OCI-LY3 (cell line): ENCODE data around the gene PRELID1.

Experiments
- H2AFZ ChIP-seq: fragments of 200-600, 300-600 bp; shearing (Covaris generic); 2 replicates; pipeline ENCODE4 v1.6.0; 2014; ENCODE audit warnings: antibody characterized with exemption, low read depth, low read length
- H3K27ac ChIP-seq: fragments of 200-600, 300-600 bp; sonication (generic); 2 replicates; pipeline ENCODE4 v1.5.1; 2014; ENCODE audit warnings: mild to moderate bottlenecking, low read length, moderate library complexity, mixed read lengths
- H3K27me3 ChIP-seq: fragments of 200-600, 300-600 bp; sonication (generic); 2 replicates; pipeline ENCODE4 v1.6.1; 2014; ENCODE audit warnings: low read depth, low read length, mixed read lengths
- H3K36me3 ChIP-seq: fragments of 200-600, 300-600 bp; sonication (generic); replicated peaks from 2 replicates; pipeline ENCODE3; 2014; ENCODE audit warnings: low read depth, low read length, mixed read lengths
- H3K4me1 ChIP-seq: fragments of 300-600, 200-600 bp; sonication (generic); 2 replicates; pipeline ENCODE4 v1.6.1; 2014; ENCODE audit warnings: low read length, mixed read lengths
- H3K4me2 ChIP-seq: fragments of 200-600, 300-600 bp; sonication (generic); 2 replicates; pipeline ENCODE4 v1.6.1; 2014; ENCODE audit warnings: low read length, mixed read lengths
- H3K4me3 ChIP-seq: fragments of 300-600, 200-600 bp; sonication (generic); 2 replicates; pipeline ENCODE4 v1.5.1; 2014; ENCODE audit warnings: antibody characterized with exemption, mild to moderate bottlenecking, low read length, moderate library complexity
- H3K79me2 ChIP-seq: fragments of 300-600, 200-600 bp; shearing (Covaris generic); 2 replicates; pipeline ENCODE4 v1.6.1; 2014; ENCODE audit warnings: mild to moderate bottlenecking, low read length, mixed read lengths
- H3K9ac ChIP-seq: fragments of 300-600, 200-600 bp; shearing (Covaris generic); 2 replicates; pipeline ENCODE4 v1.6.0; 2014; ENCODE audit warnings: mild to moderate bottlenecking, low read length, moderate library complexity
- H3K9me3 ChIP-seq: fragments of 200-600, 300-600 bp; shearing (Covaris generic); 2 replicates; pipeline ENCODE4 v1.6.1; 2014; ENCODE audit warnings: low read length, mixed read lengths; ENCODE audit not compliant: insufficient read depth
- H4K20me1 ChIP-seq: fragments of 200-600, 300-600 bp; sonication (generic); 2 replicates; pipeline ENCODE4 v1.6.1; 2016; ENCODE audit warnings: low read length, mixed read lengths; ENCODE audit not compliant: insufficient read depth
- CTCF ChIP-seq: fragments of 200-600, 300-600 bp; sonication (generic); IDR thresholded peaks from 2 replicates; pipeline ENCODE4 v1.5.1; 2014; ENCODE audit warnings: antibody characterized with exemption, low read length, low read depth
- EZH2phosphoT487 ChIP-seq: fragments of 200-600 bp; shearing (Covaris generic); IDR thresholded peaks from 2 replicates; pipeline ENCODE4 v1.6.1; 2018; ENCODE audit warnings: antibody characterized with exemption, mixed run types, low read depth

PRELID1 gene

GRCh38 chr5:177319913-177320588 lies 16.5 kb downstream of the PRELID1 start:
- Histone ChIP-seq H3K4me2 (no peak overlapping the region), H2AFZ (no peak overlapping the region), H3K9me3 (no peaks in the 10 kb centered on the region)

GRCh38 chr5:177320879-177321278 lies 17.3 kb downstream of the PRELID1 start:
- Histone ChIP-seq H2AFZ (no peak overlapping the region), H3K36me3 (no peaks in the 10 kb centered on the region), H3K9ac (no peak overlapping the region), H3K79me2 (no peaks in the 10 kb centered on the region), H3K27me3 (no peaks in the 10 kb centered on the region), H3K9me3 (no peaks in the 10 kb centered on the region), H3K4me1 (peaks cover 10% of the 10 kb centered on the region; the same call in 1 of the 2 replicates), H4K20me1 (peaks cover 4% of the 10 kb centered on the region; the same call in 1 of the 2 replicates), H3K27ac (no peak overlapping the region), H3K4me3 (no peak overlapping the region), H3K4me2 (no peak overlapping the region)
- TF ChIP-seq CTCF (no peak), EZH2phosphoT487 (no peak)

More at GRCh38 chr5:177319913-177320588, 16.5 kb downstream of the PRELID1 start:
- no peak for TF ChIP-seq EZH2phosphoT487
- no peak for TF ChIP-seq CTCF
- no peak overlapping the region for H3K4me3 ChIP-seq
- H4K20me1 ChIP-seq, result peaks cover 4% of the 10 kb centered on the region; the same call in 1 of the 2 replicates
- no peak overlapping the region for H3K9ac ChIP-seq
- no peaks in the 10 kb centered on the region for H3K79me2 ChIP-seq
- H3K27me3 ChIP-seq, result no peaks in the 10 kb centered on the region
- H3K36me3 ChIP-seq, result no peaks in the 10 kb centered on the region
- no peak overlapping the region for H3K27ac ChIP-seq
- peaks cover 10% of the 10 kb centered on the region; the same call in 1 of the 2 replicates for H3K4me1 ChIP-seq

GRCh38 chr5:177325868-177326381 lies 22.3 kb downstream of the PRELID1 start:
- Histone ChIP-seq H4K20me1 (no peaks in the 10 kb centered on the region), H3K27me3 (no peaks in the 10 kb centered on the region), H3K4me1 (peaks cover 2% of the 10 kb centered on the region; the same call in 1 of the 2 replicates), H3K9ac (no peak overlapping the region), H3K27ac (no peak overlapping the region), H3K4me2 (no peak overlapping the region), H2AFZ (no peak overlapping the region), H3K79me2 (no peaks in the 10 kb centered on the region), H3K9me3 (no peaks in the 10 kb centered on the region), H3K4me3 (no peak overlapping the region), H3K36me3 (peaks cover 5% of the 10 kb centered on the region)
- TF ChIP-seq EZH2phosphoT487 (no peak), CTCF (no peak)

- Histone ChIP-seq H3K9ac (no peak overlapping the region), H3K4me2 (no peak overlapping the region), H2AFZ (no peak overlapping the region), H3K4me1 (no peaks in the 10 kb centered on the region), H3K36me3 (peaks cover 7% of the 10 kb centered on the region), H3K27ac (no peak overlapping the region), H3K9me3 (no peaks in the 10 kb centered on the region), H4K20me1 (no peaks in the 10 kb centered on the region), H3K27me3 (no peaks in the 10 kb centered on the region), H3K4me3 (no peak overlapping the region), H3K79me2 (no peaks in the 10 kb centered on the region)
- TF ChIP-seq CTCF (no peak), EZH2phosphoT487 (no peak)
These were observed 24.2 kb downstream of the PRELID1 start for GRCh38 chr5:177327539-177328522.
